Large intestine (tissue), 3 donors: Measurements from ENCODE around the gene POU6F2. TPM values are rescaled to one million over a fixed set of nuclear protein-coding genes. Genes with fewer than 3 reads are reported as not detected.

ENCODE experiments used
- DNase-seq, 2 donors: peaks; one replicate each; pipeline versions ENCODE4 v3.0.0 to v3.0.0-alpha.2; 2013
- H3K27ac ChIP-seq: one replicate; pipeline ENCODE4 v1.5.1; 2013; ENCODE audit warnings: low read length
- H3K27me3 ChIP-seq: 2 replicates; pipeline ENCODE4 v1.6.1; 2013; ENCODE audit warnings: low read length; ENCODE audit not compliant: control insufficient read depth, insufficient read depth
- H3K36me3 ChIP-seq: 2 replicates; pipeline ENCODE4 v1.6.1; 2013; ENCODE audit warnings: low read length; ENCODE audit not compliant: control insufficient read depth, insufficient read depth
- H3K4me1 ChIP-seq: one replicate; pipeline ENCODE4 v1.6.1; 2013; ENCODE audit warnings: low read length; ENCODE audit not compliant: control insufficient read depth, insufficient read depth
- H3K4me3 ChIP-seq: one replicate; pipeline ENCODE4 v1.5.1; 2013; ENCODE audit warnings: low read length
- H3K9me3 ChIP-seq: one replicate; pipeline ENCODE4 v1.6.1; 2013; ENCODE audit warnings: mild to moderate bottlenecking, low read depth, low read length, moderate library complexity; ENCODE audit not compliant: control insufficient read depth
- WGBS: methylation state at CpG from one replicate; pipeline ENCODE4 v1.1.5; 2013; ENCODE audit warnings: low lambda C conversion rate; ENCODE audit not compliant: insufficient coverage; 5-methylcytosine and 5-hydroxymethylcytosine counted together
- polyA plus RNA-seq: library from polyadenylated mRNA; unstranded; fragments of 120-200 nt; gene quantifications from one replicate; pipeline ENCODE4 v1.2.1, GENCODE V29; 2013

POU6F2 gene
- polyA plus RNA-seq, 1 donor: 0.19 TPM

DNA sequence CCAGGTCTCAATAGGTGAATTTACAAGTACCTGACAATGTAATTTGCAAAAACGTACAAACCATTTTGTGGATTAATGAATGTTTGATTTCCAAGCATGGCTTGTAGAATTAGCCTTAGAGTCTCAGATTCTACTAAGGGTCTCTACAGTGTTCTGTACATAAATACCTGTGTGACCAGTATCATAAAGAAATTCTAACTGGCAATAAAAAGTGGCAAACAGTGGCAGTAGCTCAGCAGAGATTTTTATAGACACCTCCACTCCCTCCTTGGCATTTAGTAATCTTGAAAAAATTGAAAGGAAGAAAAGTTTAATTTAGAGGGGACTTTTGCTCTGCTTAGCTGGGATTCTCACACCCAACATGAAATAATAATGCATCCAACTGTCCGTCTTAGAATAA, 220.8 kb downstream of the POU6F2 start:
- no CpG with 5 or more reads among the region's 2 CpGs for WGBS
- H3K27ac ChIP-seq: no peak overlapping the region
- H3K9me3 ChIP-seq: no peaks in the 10 kb centered on the region
- no peaks in the 10 kb centered on the region for H3K36me3 ChIP-seq
- H3K4me1 ChIP-seq: no peaks in the 10 kb centered on the region
- H3K4me3 ChIP-seq: no peak overlapping the region
- no peak for DNase-seq
- H3K27me3 ChIP-seq: no peaks in the 10 kb centered on the region

DNA sequence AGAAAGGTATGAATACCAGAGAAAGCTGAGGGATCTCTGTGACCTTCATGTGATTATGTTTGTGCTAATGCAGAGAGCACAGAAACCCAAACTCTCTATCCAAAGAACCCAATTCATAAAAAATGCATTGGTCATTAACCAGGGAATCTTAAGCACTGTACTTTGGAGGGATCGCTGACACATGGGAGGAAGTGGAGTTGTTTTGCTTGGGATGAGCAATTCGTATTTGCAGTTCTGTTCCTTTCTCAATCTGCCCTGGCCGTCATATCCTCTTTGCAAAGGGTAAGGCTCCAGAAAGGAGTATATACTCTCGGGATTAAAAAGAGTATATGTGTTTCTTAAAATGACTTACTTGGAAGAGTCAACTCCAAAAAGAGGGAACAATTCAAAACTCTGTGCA, 221.3 kb downstream of the POU6F2 start:
- Histone ChIP-seq H3K4me3 (no peak overlapping the region), H3K4me1 (no peaks in the 10 kb centered on the region), H3K27ac (no peak overlapping the region), H3K9me3 (no peaks in the 10 kb centered on the region), H3K36me3 (no peaks in the 10 kb centered on the region), H3K27me3 (no peaks in the 10 kb centered on the region)
- no CpG with 5 or more reads among the region's 4 CpGs for WGBS
- no peak for DNase-seq

DNA sequence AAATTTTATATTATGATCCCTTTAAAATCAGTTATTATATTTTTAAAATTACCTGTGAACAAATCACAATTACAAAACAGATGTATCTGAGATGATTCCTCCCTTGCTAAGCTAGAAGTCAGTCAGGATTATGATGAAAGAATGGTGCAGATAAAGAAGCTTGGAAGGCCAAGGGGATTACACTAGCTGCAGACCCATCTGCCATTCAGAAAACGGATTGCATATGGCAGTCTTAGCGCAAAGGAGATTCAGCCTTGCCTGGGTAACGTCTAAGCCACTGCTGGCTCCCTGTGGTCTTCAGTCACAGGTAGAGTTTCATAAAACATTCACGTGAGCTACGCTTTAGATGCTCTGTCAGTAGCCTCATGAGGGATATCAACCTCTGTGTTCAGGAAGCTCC, 222.2 kb downstream of the POU6F2 start:
- no peak overlapping the region for H3K27ac ChIP-seq
- no CpG with 5 or more reads among the region's 5 CpGs for WGBS
- no peaks in the 10 kb centered on the region for H3K4me1 ChIP-seq
- H3K4me3 ChIP-seq: no peak overlapping the region
- DNase-seq: no peak
- H3K36me3 ChIP-seq: no peaks in the 10 kb centered on the region
- H3K9me3 ChIP-seq: no peaks in the 10 kb centered on the region
- H3K27me3 ChIP-seq: no peaks in the 10 kb centered on the region

DNA sequence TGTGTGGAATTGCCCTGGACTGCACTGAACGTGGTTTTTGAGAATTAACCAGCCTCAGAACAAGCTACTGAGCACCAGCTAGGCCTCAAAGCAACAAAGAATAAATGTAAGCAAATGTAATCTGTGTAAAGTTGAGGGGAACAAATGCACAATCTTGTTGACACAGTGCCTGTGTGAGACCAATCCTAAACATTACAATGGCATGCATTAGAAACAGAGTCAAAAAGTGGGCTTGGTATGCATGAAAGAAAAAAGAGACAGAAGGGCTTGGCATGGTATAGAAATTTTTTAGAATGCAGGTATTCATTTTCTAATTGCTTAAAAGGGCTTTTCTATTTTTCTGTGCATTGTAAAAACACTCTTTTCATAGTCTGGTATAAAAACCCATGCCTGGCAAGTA, 224.3 kb downstream of the POU6F2 start:
- WGBS: no CpG with 5 or more reads among the region's 1 CpG
- no peaks in the 10 kb centered on the region for H3K4me1 ChIP-seq
- no peak for DNase-seq

DNA sequence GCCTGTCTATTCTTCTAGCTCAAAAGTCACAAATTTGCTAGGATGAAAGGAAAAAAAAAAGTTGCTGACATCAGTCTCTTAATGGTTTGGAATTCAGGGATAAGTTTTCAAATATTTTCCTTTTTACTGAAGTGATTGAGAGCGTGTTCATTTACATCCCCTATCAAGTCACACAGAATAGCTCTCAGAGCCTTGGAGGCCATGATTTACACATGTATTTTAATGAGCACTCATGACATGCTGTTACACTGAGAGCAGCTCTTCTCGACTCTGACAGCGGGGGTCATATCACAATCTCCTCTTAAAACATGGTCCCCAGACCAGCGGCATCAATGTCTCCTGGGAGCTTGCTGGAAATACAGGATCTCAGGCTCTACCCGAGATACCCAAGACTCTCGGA, 232.7 kb downstream of the POU6F2 start:
- Histone ChIP-seq H3K4me3 (no peak overlapping the region), H3K4me1 (no peaks in the 10 kb centered on the region), H3K9me3 (no peaks in the 10 kb centered on the region), H3K36me3 (no peaks in the 10 kb centered on the region), H3K27ac (no peak overlapping the region), H3K27me3 (no peaks in the 10 kb centered on the region)
- whole genome bisulfite sequencing: no CpG with 5 or more reads among the region's 6 CpGs
- DNase-seq: no peak

More for the DNA sequence above, 224.3 kb downstream of the POU6F2 start:
- Histone ChIP-seq H3K27me3 (no peaks in the 10 kb centered on the region), H3K9me3 (no peaks in the 10 kb centered on the region), H3K27ac (no peak overlapping the region), H3K36me3 (no peaks in the 10 kb centered on the region), H3K4me3 (no peak overlapping the region)

DNA sequence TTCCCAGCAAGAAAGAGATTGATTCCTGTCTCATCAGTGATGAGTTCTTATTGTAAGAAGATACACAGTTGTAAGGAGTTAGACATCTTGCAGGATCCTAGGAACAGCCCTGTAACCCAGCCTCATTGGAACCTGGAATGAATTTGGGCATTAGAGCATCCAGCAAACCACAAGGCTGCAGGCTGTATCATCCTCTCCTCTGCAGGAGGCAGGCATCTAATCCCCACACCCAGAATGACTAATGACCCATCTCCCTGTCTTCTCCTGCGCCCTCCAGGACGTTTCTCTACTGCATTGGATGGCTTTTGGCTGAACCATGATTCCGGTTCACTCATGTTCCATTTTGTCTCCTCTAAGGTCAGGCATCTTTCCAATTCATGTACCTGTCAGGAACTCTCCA, 233.9 kb downstream of the POU6F2 start:
- no peak for DNase-seq
- no peak overlapping the region for H3K4me3 ChIP-seq
- H3K36me3 ChIP-seq: no peaks in the 10 kb centered on the region
- 100% methylated on average over 1 of the region's 3 CpGs for WGBS
- H3K27me3 ChIP-seq: no peaks in the 10 kb centered on the region
- H3K4me1 ChIP-seq: no peaks in the 10 kb centered on the region
- no peak overlapping the region for H3K27ac ChIP-seq
- H3K9me3 ChIP-seq: no peaks in the 10 kb centered on the region

DNA sequence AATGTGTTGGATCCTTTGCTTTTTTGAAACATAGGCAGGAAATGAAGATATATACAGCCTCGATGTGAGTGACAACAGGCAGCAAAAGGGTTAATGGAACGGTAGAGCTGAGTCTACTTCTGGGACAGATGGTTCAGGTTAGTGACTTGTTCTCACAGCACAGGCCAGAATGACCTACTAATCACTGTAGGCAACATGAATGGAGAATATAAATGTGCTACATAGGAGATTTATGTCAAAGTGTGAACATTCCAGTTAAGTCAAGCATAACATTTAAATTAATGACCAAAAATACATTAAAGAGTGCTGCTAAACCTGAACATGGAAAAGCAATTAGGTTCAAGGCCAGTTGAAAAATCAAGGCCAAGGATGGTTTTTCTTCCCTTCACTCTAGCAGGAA, 235.2 kb downstream of the POU6F2 start:
- no peak for DNase-seq
- no peak overlapping the region for H3K4me3 ChIP-seq
- WGBS: no CpG with 5 or more reads among the region's 2 CpGs

DNA sequence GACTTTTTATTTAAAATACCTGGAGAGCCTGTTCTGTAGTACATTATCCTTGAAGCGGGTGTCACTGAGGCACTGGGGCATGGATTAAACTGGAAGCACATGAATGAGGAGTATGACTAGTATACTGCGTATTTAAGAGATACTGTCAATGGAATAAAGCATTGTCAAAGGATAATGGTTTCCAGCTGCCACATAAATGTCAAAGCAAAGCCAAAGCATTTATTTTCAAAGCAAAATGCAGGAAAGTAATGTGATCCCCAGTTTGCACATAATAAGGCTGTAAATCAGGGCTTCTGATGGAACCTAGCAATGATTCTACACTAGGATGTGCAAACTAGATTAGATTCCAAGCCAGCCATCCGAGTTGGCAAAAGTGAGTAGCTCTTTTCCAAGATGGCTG, 240.1 kb downstream of the POU6F2 start:
- WGBS: no CpG with 5 or more reads among the region's 3 CpGs
- no peak for DNase-seq
- no peaks in the 10 kb centered on the region for H3K9me3 ChIP-seq
- no peaks in the 10 kb centered on the region for H3K27me3 ChIP-seq
- H3K4me3 ChIP-seq: no peak overlapping the region
- no peak overlapping the region for H3K27ac ChIP-seq
- H3K4me1 ChIP-seq: no peaks in the 10 kb centered on the region
- no peaks in the 10 kb centered on the region for H3K36me3 ChIP-seq

More for the DNA sequence above, 235.2 kb downstream of the POU6F2 start:
- no peak overlapping the region for H3K27ac ChIP-seq
- no peaks in the 10 kb centered on the region for H3K9me3 ChIP-seq
- H3K27me3 ChIP-seq: no peaks in the 10 kb centered on the region
- no peaks in the 10 kb centered on the region for H3K4me1 ChIP-seq
- H3K36me3 ChIP-seq: no peaks in the 10 kb centered on the region

DNA sequence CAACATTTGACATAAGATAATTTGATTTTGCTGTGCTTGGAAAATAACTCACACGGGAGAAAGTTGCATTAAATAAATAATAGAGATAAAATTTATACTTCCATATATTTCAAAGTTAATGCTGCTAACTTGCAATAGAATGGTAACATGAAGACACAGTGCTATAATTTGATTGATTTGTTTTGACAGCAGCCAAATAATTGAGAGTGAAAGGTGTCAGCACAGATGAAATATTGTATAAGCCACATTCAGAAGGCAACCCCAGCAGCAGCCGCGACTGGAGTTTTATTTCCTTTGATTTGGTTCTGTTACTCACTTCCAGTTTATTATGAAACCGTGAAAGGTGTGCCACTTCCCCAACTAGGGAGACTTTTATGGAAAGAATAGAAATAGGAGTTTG, 242.2 kb downstream of the POU6F2 start:
- H3K4me1 ChIP-seq: no peaks in the 10 kb centered on the region
- H3K9me3 ChIP-seq: no peaks in the 10 kb centered on the region
- no peaks in the 10 kb centered on the region for H3K27me3 ChIP-seq
- no peak for DNase-seq
- H3K27ac ChIP-seq: no peak overlapping the region
- WGBS: no CpG with 5 or more reads among the region's 4 CpGs
- no peak overlapping the region for H3K4me3 ChIP-seq
- H3K36me3 ChIP-seq: no peaks in the 10 kb centered on the region

DNA sequence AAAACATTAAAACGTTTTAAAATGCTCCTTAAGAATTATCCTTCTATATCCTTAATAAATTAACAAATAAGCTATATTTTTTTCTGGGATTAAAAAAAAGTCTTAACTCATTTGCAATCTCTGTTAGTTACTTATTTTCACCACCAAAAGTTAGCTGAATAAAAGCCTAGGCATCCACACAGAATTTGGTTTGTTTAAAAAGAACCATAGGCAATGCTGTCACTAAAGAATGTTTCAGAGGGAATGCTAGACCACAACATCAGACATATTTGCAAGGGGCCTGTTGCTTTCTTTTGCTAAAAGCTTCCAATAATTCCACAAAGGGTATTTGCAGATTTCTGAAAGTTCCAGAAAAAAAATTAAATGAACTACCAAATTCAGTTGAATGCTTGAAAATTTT, 244.2 kb downstream of the POU6F2 start:
- no peak for DNase-seq
- Histone ChIP-seq H3K27ac (no peak overlapping the region), H3K4me3 (no peak overlapping the region), H3K36me3 (no peaks in the 10 kb centered on the region), H3K9me3 (no peaks in the 10 kb centered on the region), H3K4me1 (no peaks in the 10 kb centered on the region), H3K27me3 (no peaks in the 10 kb centered on the region)
- 55% methylated on average over 1 of the region's 1 CpG for WGBS

DNA sequence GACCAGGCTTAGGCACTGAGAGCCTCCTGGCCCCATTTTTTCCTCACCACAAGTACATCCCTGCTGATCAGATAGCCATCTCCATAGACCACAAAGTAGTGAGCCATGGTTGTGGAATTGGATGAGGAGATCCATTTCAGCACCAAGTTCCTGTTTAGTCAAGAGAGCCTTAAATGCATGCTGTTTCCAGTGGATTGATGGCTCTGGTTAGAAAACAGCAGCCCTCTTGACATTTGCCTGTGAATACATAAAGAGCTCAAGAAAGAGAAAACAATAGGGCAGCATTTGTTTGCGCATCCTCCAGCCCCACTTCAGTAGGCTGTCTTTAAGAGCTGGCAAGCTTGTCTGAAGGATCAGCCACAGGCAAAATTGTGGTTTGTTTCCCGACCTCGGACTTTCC, 251.2 kb downstream of the POU6F2 start:
- H3K27ac ChIP-seq: no peak overlapping the region
- no peak for DNase-seq
- no peaks in the 10 kb centered on the region for H3K4me1 ChIP-seq
- H3K36me3 ChIP-seq: no peaks in the 10 kb centered on the region
- no CpG with 5 or more reads among the region's 3 CpGs for WGBS
- H3K27me3 ChIP-seq: peaks cover 5% of the 10 kb centered on the region
- no peaks in the 10 kb centered on the region for H3K9me3 ChIP-seq
- no peak overlapping the region for H3K4me3 ChIP-seq
